GM23338 (cell line): ENCODE results near the gene MORN4.

ENCODE experiments used
- CREB1 ChIP-seq: fragments of 250-450 bp; sonication (Bioruptor Pico); IDR thresholded peaks from 2 replicates; pipeline ENCODE4 v1.5.0; 2020; ENCODE audit warnings: low read depth, mild to moderate bottlenecking, moderate library complexity
- EZH2 ChIP-seq: fragments of 200-600 bp; sonication (generic); IDR thresholded peaks from one replicate; pipeline ENCODE4 v1.8.0; 2017; ENCODE audit warnings: antibody characterized with exemption, mild to moderate bottlenecking, low read depth; ENCODE audit not compliant: unreplicated experiment
- EZH2phosphoT487 ChIP-seq: fragments of 200-600 bp; sonication (generic); IDR thresholded peaks from one replicate; pipeline ENCODE4 v1.8.1; 2018; ENCODE audit warnings: antibody characterized with exemption; ENCODE audit not compliant: unreplicated experiment
- POLR2AphosphoS5 ChIP-seq: IDR thresholded peaks from 2 replicates; pipeline ENCODE4 v1.6.1; 2016; ENCODE audit warnings: antibody characterized with exemption, low read depth
- STAT1 ChIP-seq: IDR thresholded peaks from one replicate; pipeline ENCODE4 v1.6.1; 2016; ENCODE audit warnings: antibody characterized with exemption; ENCODE audit not compliant: unreplicated experiment
- TF ChIP-seq, protein P1 (sequence below), 2 experiments: fragments of 200-600 bp in 1 of 2; sonication (generic) in 1 of 2; conservative IDR thresholded peaks; 2 replicates each; pipeline versions ENCODE4 v1.5.1 to v1.6.1; 2016 to 2017; ENCODE audit warnings: antibody characterized with exemption in 2 of 2, low read depth in 2 of 2, mild to moderate bottlenecking in 2 of 2, moderate library complexity in 1 of 2
- TF ChIP-seq, protein P2 (sequence below): IDR thresholded peaks from one replicate; pipeline ENCODE4 v1.6.1; 2018; ENCODE audit warnings: antibody characterized with exemption; ENCODE audit not compliant: unreplicated experiment

DNA sequence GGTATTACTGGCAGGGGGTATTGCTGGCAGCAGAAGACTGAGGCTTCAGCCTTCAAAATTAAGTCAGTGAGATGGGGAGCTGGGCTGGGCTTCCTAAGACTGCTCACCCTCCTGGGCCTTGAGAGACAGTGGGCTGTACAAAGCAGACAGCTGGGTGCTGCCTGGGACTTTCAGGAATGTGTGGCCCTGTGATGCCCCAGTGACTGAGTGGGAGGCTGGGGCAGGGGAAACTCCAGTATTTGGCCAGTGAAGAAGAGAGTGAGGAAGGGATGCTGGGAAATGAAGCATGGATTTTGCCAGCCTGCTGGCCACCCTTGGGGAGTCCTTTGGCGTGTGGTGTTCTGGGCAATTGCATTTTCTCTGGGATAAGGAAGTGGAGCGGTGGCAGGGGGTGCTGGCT lies 60.3 kb downstream of the MORN4 start:
- TF ChIP-seq, protein P1, sequence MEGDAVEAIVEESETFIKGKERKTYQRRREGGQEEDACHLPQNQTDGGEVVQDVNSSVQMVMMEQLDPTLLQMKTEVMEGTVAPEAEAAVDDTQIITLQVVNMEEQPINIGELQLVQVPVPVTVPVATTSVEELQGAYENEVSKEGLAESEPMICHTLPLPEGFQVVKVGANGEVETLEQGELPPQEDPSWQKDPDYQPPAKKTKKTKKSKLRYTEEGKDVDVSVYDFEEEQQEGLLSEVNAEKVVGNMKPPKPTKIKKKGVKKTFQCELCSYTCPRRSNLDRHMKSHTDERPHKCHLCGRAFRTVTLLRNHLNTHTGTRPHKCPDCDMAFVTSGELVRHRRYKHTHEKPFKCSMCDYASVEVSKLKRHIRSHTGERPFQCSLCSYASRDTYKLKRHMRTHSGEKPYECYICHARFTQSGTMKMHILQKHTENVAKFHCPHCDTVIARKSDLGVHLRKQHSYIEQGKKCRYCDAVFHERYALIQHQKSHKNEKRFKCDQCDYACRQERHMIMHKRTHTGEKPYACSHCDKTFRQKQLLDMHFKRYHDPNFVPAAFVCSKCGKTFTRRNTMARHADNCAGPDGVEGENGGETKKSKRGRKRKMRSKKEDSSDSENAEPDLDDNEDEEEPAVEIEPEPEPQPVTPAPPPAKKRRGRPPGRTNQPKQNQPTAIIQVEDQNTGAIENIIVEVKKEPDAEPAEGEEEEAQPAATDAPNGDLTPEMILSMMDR (conservative IDR thresholded peaks at IDR 0.05; ENCODE audit: low read depth in 2 of 2) = no peak
- TF ChIP-seq POLR2AphosphoS5 (no peak), STAT1 (no peak), CREB1 (CRISPR knock-in tag) (no peak), EZH2 (no peak), EZH2phosphoT487 (no peak)
- TF ChIP-seq, protein P2, sequence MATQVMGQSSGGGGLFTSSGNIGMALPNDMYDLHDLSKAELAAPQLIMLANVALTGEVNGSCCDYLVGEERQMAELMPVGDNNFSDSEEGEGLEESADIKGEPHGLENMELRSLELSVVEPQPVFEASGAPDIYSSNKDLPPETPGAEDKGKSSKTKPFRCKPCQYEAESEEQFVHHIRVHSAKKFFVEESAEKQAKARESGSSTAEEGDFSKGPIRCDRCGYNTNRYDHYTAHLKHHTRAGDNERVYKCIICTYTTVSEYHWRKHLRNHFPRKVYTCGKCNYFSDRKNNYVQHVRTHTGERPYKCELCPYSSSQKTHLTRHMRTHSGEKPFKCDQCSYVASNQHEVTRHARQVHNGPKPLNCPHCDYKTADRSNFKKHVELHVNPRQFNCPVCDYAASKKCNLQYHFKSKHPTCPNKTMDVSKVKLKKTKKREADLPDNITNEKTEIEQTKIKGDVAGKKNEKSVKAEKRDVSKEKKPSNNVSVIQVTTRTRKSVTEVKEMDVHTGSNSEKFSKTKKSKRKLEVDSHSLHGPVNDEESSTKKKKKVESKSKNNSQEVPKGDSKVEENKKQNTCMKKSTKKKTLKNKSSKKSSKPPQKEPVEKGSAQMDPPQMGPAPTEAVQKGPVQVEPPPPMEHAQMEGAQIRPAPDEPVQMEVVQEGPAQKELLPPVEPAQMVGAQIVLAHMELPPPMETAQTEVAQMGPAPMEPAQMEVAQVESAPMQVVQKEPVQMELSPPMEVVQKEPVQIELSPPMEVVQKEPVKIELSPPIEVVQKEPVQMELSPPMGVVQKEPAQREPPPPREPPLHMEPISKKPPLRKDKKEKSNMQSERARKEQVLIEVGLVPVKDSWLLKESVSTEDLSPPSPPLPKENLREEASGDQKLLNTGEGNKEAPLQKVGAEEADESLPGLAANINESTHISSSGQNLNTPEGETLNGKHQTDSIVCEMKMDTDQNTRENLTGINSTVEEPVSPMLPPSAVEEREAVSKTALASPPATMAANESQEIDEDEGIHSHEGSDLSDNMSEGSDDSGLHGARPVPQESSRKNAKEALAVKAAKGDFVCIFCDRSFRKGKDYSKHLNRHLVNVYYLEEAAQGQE = no peak
